HG03095 (cell line): ENCODE results near the gene STBD1.
"Not testable (repeated sequence)": the region's sequence is repeated elsewhere in the genome, so short reads cannot be mapped to it uniquely, and the experiment has no call there.

Experiments
- ATAC-seq: cut with Tn5 transposase; IDR thresholded peaks from one replicate; pipeline ENCODE4 v1.9.1; 2021; ENCODE audit warnings: moderate library complexity; ENCODE audit not compliant: unreplicated experiment

Gene STBD1

DNA sequence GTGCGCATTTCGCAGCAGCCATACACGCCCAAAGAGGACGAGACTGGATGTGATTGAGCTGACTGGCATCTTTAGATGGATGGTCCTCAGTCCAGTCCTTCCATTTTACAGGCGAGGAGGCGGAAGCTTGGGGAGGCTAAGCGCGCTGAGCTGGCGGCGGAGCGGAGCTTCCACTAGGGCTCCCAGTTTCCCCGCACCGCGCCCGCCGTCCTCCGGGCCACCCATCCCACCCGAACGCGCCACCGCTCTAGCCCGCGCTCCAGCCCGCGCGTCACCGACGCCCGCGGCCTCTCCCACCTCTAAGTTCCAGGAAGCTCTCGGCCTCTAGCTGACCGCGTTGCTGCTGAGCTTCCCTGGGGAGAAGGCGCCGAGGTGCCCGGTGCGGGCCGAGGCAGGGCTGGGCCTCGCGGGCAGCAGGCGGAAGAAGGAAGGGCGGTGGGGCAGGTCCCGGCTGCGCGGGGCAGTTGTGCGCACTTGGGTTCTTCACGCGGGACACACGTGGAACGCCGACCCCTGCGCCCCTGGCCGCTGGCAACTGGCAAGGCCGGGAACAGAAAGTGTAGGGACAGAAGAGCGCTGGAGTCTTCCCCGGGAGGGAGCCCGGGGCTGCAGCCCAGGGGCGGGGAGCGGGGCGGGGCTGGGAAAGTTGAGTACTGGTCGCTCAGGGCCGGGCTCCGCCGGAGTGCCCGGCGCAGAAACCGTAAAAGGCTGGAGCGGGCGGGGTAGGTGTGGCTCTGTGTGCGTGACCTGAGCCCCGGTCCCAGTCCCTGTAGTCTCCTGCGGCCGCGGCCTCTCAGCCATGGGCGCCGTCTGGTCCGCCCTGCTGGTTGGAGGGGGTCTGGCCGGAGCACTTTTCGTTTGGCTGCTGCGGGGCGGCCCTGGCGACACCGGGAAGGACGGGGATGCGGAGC is at the start of gene STBD1:
TSS of gene STBD1 (plus strand) at position 763 of the 911 bp plus-strand sequence. CDS start at position 800, 37 bp downstream.
- ATAC-seq, result no peak

DNA sequence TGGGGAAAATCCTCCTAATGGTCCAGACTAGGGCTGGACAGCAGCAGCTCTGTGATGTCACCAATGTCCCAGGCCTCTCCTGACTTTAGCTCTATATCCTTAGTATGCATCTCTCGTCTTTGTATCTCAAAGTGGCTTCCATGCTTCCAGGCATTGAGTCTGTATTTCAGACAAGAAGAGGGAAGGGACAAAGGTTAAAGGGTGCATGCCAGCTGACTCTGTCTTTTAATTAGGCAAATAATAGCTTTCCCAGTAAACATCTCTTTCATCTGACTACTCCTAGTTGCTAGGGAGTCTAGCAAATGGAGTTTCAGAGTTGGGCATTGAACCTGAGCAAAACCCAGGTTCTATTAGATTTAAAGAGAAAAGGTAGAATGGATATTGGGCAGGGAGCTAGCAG is 49.6 kb upstream of the STBD1 start:
- ATAC-seq, result no peak

DNA sequence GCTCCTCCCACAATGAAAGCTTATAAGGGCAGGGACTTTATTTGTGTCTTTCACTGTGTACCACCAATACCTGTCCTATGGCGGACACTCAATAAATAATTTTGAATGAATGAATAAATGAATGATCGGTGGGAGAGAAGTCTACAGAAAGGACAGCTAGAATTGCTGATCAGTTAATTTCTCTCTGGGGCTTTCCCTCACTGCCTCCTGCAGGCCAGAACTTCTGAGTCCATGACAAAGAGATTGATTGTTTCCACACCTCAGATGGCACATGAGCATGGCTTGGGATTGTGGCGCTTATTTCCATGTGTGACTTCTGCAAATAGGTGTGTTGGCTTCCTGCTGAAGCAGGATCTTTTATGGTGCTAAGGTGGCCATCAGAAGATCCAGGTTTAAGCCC is 48.7 kb upstream of the STBD1 start:
- ATAC-seq, result no peak

DNA sequence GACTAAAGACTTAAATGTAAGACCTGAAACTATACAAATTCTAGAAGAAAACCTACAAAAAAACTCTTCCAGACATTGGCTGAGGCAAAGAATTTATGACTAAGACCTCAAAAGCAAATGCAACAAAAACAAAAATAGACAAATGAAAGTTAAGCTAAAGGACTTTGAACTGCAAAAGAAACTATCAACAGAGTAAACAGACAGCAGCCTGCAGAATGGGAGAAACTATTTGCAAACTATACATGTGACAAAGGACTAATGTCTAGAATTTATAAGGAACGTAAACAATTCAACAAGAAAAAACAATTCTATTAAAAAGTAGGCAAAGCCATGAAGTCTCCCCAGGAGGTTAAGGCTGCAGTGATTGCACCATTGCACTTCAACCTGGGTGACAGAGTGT is 46.0 kb upstream of the STBD1 start:
- ATAC-seq, result no peak

DNA sequence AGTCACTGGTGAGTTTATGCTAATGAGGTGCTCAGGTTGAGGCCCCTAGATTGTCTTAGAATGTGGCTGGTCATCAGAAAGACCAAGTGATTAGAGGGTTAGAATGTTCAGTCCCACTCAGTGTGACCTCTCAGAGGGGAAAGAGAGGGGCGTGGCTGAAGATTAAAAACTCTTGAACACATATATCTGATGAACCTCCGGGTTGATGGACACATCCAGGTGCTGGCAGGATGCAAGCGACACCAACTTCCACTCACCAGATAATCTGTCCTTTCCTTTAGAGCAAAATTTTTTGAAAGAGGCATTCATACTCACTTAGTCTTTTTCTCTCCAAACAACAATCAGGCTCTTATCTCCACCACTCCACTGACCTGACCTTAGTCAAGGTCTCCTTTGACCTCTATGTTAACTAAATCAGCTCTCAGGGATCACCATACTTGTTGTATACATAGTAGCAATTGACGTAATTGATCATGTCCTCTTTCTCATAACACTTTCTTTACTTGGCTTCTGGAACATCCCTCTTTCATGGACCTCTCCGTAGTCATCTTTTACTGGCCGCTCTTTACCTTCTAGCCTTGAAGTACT is 40.8 kb upstream of the STBD1 start:
- no peak for ATAC-seq

DNA sequence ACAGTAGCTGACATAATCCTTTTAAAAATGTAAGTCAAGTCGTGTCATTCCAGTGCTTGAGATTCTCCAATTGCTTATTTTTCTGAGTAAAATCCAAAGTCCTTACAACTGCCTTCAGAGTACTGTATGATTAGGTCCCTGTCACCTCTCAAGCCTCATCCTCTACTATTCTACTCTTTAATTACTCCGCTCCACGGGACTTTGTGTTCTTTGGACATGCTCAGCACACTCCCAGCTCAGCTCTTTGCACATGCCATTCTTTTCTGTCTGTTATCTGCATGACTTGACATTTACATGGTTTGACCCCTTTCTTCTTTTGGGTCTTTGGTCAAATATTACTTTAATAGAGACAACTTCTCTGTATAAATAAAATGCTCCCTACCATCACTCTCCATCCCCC is 39.9 kb upstream of the STBD1 start:
- ATAC-seq, result no peak

DNA sequence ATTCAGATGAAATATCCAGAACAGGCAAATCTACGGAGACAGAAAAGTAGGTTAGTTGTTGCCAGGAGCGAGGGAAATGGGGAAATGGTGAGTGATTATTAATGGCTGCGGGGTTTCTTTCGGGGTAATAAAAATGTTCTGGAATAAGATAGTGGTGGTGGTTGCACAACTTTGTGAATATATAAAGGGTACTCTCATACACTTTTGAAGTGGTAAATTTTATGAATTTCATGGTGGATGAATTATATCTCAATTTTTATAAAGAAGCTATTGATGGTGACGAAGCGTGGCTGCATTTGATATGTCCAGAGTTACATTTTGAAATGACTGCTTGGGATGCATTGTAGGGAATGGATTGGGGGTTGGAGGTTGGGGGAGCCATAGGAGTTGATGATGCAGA is 38.7 kb upstream of the STBD1 start:
- ATAC-seq, result no peak

DNA sequence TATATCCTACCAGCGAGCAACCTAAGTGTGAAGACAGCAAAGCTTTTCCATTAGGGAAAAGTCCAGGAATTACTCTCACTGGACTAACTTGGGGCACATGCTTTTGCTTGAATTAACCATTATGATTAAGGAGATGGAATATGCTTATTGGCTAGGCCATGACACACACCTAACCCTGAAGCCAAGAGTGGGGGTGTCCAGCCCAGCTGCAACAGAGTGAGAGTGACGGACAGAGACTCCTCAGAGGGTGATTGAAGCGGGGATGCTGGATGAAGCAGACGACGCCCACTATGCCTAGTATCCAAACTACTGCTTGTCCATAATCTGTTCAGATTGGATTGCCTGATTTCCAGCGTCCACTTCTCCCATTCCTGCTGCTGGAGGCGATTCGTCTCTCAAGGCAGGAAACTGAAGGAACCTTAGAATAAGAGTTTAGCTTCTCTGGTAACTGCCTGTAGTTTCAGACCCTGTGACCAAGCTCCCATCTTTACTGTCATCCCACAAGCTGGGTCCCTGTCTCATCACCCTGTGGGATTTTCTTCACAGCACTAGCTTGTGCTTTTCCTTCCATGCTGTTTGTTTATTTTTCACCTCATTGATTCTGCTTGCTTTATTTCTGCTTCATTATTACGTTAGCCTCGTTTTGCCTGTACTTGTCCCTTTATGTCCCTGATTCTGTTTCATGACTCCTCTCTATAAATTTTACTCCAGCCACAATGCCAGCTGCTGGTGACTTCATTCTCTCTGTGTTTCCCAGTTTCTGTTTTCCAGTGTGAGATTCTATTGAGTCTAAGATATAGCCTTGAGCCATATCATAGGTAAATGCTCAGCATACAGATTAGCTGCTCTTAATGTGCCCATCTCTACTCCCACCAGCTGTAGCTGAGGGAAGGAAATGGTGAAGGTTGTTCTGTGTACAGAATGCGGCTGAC is 36.0 kb upstream of the STBD1 start:
- ATAC-seq, result no peak

DNA sequence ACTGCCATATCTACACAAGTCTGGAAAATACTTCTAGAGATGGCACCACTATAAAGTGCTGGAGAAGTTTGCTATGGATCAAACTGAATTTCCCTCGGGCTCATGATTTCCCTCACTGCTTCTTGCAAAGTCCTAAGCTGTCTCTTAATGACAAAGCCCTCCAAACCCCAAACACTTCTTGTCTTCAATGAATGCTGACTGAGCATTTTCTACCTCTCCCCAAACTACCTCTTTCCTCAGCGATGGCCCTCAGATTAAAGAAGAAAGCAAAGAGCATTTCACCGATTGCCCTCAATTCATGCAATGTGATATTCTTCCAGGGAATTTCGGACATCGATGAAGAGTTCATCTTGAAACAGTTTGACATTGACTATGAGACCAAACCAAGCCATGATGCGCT is 35.3 kb upstream of the STBD1 start:
- ATAC-seq, result no peak

DNA sequence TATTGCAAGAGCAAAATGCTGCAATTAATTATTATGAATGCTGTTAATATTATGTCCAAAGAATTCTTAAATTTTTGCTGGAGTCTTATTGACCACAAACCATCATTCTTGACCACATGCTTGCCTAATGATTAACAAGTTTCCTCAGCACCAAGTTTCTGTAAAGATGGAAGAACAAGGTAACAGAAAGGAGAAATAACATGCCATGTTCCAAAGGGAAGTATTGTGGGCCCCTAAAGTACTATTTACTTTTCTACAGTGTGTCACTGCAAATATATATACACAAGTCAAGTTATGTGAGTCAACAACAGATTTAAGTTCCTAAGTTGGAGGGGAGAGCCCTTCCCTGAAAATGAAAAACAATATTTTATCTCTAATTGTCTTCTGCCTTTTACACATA is 34.5 kb upstream of the STBD1 start:
- no peak for ATAC-seq

DNA sequence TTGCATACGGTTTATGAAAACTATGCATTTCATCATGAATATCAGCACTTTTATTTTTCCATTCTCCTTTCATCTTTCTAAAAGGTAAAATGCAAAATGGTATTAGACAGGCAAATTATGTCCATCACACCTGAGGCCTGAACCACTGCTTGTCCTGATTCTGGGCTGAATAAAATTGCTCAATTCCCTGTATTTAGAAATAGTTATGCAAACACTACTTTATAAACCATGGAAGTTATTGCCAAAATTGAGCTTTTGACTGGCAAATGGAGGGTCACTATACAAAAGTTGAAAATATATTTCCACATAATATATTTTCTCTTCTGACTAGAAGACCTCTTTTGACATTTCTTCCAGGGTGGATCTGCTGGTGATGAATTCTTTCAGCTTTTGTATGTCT is 34.0 kb upstream of the STBD1 start:
- no peak for ATAC-seq

DNA sequence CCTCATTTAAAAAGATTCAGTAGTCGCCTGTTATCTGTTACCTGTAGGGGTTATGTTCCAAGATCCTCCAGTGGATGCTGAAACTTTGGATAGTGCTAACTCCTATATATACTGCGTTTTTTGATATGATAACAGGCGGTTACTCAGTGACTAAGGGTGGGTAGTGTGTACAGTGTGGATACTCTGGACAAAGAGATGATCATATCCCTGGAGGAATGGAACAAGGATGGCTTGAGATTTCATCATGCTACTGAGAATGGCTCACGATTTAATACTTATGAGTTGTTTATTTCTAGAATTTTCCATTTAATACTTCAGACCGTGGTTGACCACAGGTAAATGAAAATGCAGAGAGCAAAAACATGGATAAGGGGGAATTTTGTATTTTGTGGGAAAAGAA is 33.5 kb upstream of the STBD1 start:
- ATAC-seq, result no peak

DNA sequence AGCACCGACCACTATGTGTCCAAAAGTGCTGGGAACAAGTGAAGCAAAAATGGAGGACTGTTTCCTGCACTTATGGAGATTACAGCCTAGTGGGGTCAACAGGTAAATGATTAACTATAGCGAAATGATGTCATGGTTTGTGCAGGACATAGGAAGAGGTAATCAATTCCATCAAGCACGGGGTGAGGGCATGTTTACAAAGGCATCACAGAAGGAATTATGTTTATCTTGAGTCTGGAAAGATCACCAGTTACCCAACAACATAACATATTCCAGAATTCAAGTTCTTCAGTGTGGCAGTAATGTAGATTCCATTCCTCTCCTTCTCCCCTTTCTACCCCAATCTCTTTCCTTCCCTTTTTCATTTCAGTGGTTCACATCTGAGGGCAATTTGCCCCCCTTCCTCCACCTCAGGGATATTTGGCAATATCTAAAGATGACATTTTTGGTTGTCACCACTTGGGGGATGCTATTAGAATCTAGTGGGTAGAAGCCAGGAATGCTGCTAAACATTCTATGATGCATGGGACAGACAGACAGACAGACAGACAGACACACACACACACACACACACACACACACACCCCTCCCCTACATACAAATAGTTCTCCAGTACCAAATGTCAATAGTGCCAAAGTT is 30.9 kb upstream of the STBD1 start:
- ATAC-seq, result no peak

DNA sequence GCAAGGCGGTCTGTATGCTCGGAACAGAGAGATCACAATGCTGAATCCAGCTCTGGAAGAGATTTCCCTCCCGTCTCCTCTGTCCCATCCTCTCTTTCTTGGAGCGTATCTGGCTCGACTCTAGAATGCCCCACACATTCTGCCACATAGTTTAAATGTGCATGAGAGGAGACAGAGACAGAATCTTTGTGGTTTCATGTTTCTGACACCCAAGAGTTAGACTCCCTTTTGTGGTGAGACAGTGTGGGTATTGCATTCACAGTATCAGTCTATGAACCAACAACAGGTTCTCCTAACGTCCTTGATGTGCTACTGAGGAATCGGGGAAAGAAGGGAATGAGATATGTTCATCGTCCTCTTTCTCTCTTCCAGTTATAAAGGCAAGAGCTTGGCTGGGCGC is 29.7 kb upstream of the STBD1 start:
- no peak for ATAC-seq

DNA sequence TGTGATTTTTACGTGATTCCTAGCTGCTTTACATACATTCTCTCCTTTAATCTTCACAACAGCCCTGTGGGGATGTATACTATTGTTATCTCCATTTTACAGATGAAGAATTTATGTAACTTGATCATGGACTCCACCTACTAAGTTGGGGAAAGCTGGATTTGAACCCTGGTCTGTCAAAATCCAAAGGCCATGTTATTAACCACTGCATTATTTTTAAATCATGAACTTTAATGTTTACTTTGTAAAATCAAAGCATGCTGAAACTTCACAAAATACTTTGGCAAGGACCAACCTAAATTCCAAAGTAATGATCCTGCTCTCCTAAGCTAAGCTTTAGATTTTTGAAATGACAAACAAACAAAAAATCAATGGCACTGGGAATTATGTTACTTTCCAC is 28.9 kb upstream of the STBD1 start:
- no peak for ATAC-seq

DNA sequence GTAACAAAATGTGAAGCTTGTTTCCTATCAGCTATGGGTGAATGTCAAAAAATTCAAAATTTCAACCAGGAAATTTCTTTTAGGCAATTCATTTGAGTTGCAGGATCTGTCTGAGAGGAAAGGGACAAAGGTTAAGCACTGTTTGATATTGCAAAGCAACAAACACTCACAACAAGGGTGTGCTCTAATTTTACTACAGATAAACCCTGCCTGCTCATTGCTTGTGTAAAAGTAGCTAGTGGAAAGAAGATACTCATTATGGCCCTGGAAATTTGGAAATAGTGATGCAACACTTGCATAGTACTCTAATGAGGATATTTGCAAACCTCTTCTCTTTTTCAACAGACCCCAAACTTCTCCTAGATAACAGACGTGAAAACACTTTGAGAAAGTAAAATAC is 27.9 kb upstream of the STBD1 start:
- ATAC-seq, result no peak

DNA sequence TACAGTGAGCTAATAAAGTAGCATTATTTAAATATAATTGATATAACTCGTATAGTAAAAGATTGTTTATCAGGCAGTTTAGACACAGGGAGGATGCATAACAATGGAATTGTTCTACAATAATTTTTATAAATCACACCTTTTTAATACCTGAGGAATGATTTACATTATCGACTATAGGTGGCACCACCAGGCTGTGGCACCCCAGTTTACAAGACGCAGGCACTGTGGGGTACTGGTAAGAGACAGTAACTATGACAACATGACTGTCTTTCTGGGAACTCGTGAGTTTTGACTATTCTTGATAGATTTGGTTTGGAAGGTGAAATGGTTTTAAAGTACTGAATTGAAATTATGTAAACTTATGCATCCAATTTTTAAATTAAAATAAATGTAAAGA is 27.1 kb upstream of the STBD1 start:
- ATAC-seq, result no peak

DNA sequence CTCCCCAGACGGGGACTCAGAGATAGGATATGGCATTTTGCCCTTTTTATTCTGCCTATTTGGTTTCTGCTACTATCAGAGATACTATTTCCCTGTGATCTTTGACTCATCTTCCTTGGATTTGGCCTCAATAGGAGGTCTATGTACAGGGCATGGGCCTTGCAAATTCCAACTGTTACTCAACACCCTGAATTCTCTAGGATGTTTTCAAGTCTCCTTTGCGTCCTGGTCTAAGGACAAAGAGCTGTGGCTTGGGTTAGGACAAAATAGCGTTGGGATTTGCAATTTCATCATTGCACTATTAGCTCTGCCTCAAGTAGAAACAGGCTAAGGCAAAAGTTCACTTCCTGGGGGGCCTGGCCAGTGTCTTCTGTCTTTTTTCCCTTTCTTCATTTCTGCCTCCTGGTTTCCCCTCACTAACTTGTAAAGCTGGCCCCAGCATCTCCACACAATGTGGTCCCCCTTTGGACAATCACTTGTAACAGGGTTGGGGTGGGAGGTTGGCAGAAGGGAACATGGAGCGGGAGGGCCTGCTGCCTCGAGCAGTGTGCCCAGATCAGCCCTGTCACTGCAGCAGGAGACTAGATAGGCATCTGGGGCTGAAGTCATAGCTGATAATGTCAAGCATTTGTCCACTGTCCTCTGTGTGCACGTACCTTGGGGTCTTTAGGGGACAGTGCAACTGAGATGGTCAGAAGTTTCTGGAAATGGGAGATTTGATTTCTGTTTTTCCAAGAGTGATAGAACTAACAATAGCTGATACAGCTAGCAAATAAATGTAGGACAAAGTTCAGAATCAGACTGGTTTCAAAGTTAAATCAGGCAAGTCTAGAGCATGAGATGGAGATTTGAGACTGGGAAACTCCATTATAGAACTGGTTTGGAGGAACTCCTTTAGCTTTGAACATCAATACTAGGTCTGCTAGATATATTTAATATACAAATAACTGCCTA is 25.8 kb upstream of the STBD1 start:
- ATAC-seq, result no peak

DNA sequence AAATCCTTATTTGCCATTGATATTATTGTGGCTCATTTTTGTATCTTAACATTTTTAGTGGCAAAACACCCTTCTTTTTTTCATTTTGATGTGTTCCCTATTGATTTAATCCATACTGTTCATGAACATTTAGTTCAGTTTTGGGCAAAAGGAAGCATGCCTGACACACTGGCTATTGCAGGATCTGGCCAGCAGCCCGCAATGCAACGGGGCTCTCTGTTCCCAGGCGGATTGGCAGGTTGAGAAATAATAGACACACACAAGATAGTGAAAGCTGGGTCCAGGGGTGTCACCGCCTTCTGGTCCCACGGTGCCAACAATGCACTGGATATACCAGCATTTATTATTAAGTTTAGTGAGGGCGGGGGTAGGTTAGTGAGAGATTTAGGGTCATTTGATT is 24.9 kb upstream of the STBD1 start:
- not testable (repeated sequence) for ATAC-seq
